ENCODE data around the gene SPDYE4.

DNA sequence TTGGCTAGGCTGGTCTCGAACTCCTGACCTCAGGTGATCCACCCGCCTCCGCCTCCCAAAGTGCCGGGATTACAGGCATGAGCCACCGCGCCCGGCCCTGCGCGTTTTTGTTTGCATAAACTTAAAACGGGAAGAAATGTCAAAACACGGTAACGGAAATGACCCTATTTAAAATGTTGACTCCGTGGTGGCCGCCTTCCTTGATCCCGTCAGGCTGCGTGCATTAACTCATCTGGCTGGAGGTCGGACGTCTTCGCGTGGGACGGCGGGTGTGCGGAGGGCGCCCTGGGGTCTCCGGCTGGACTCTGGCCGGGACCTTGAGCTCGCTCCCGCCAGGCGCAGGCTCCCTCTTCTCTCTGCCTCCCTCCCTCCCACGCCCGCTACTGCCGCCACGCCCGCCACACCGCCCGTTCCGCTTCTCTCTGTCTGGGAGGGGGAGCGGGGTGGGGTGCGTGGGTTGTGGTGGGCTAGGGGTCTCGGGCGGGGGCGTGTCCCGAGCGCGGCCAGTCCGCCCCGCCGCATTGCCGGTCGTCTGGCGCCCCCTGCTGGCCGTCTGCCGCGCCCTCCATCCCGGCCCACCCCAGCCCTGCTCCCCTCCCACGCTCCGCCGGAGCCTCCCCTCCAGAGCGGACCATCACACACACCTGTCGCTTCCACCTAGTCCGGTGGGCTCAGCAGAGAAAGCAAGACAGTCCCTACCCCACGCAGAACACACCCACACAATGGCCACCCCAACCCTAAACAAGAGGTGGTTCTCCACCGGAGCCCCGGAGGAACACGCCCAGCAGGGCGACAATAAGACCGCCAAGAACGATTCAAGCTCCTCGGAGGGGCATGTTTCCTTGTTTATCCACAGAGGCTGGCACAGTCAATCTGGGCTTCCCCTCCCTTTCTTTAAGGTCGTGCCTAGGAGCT, 12.5 kb downstream of the SPDYE4 start:
- TF ChIP-seq CHD2 (IDR thresholded peaks at IDR 0.05; ENCODE audit: low read length, partially characterized antibody), result no peak
- TF ChIP-seq FOXJ3 (CRISPR knock-in tag; IDR thresholded peaks at IDR 0.05), result no peak
- no peak for TF ChIP-seq POLR2AphosphoS5 (IDR thresholded peaks at IDR 0.05; ENCODE audit: low read depth, low read length)
- TF ChIP-seq YY1 (IDR thresholded peaks at IDR 0.05; ENCODE audit: low read depth), result no peak
- TF ChIP-seq EZH2phosphoT487 (IDR thresholded peaks at IDR 0.05; ENCODE audit: borderline replicate concordance, low read depth), result no peak
- TF ChIP-seq, protein P1, sequence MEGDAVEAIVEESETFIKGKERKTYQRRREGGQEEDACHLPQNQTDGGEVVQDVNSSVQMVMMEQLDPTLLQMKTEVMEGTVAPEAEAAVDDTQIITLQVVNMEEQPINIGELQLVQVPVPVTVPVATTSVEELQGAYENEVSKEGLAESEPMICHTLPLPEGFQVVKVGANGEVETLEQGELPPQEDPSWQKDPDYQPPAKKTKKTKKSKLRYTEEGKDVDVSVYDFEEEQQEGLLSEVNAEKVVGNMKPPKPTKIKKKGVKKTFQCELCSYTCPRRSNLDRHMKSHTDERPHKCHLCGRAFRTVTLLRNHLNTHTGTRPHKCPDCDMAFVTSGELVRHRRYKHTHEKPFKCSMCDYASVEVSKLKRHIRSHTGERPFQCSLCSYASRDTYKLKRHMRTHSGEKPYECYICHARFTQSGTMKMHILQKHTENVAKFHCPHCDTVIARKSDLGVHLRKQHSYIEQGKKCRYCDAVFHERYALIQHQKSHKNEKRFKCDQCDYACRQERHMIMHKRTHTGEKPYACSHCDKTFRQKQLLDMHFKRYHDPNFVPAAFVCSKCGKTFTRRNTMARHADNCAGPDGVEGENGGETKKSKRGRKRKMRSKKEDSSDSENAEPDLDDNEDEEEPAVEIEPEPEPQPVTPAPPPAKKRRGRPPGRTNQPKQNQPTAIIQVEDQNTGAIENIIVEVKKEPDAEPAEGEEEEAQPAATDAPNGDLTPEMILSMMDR (IDR thresholded peaks at IDR 0.05), result peak; percentile 71
- TF ChIP-seq FOSL2 (IDR thresholded peaks at IDR 0.05; ENCODE audit: borderline replicate concordance, low read depth), result no peak
- peak; percentile 82 for TF ChIP-seq RAD21 (IDR thresholded peaks at IDR 0.05; ENCODE audit: low read length)
- TF ChIP-seq NRF1 (IDR thresholded peaks at IDR 0.05; ENCODE audit: low read depth, low read length), result no peak
- TF ChIP-seq, protein P2, sequence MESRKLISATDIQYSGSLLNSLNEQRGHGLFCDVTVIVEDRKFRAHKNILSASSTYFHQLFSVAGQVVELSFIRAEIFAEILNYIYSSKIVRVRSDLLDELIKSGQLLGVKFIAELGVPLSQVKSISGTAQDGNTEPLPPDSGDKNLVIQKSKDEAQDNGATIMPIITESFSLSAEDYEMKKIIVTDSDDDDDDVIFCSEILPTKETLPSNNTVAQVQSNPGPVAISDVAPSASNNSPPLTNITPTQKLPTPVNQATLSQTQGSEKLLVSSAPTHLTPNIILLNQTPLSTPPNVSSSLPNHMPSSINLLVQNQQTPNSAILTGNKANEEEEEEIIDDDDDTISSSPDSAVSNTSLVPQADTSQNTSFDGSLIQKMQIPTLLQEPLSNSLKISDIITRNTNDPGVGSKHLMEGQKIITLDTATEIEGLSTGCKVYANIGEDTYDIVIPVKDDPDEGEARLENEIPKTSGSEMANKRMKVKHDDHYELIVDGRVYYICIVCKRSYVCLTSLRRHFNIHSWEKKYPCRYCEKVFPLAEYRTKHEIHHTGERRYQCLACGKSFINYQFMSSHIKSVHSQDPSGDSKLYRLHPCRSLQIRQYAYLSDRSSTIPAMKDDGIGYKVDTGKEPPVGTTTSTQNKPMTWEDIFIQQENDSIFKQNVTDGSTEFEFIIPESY (IDR thresholded peaks at IDR 0.05; ENCODE audit: borderline replicate concordance, low read depth), result no peak
- TF ChIP-seq, protein P3, sequence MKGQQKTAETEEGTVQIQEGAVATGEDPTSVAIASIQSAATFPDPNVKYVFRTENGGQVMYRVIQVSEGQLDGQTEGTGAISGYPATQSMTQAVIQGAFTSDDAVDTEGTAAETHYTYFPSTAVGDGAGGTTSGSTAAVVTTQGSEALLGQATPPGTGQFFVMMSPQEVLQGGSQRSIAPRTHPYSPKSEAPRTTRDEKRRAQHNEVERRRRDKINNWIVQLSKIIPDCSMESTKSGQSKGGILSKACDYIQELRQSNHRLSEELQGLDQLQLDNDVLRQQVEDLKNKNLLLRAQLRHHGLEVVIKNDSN (IDR thresholded peaks at IDR 0.05; ENCODE audit: borderline replicate concordance, low read depth), result no peak
- TF ChIP-seq, protein P4, sequence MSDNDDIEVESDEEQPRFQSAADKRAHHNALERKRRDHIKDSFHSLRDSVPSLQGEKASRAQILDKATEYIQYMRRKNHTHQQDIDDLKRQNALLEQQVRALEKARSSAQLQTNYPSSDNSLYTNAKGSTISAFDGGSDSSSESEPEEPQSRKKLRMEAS (IDR thresholded peaks at IDR 0.05; ENCODE audit: low read depth), result no peak
- no peak for TF ChIP-seq RFX5 (IDR thresholded peaks at IDR 0.05; ENCODE audit: low read length)
- TF ChIP-seq EP300 (IDR thresholded peaks at IDR 0.05; ENCODE audit: borderline replicate concordance in 1 of 2, low read depth in 1 of 2, low read length in 1 of 2), result no peak
